ES-I3 (cell line): ENCODE results near the gene SLC4A3.

ENCODE experiments used
- H3K36me3 ChIP-seq: 2 replicates; pipeline ENCODE4 v1.6.1; 2013; ENCODE audit warnings: mild to moderate bottlenecking, low read length, control low read depth, moderate library complexity; ENCODE audit not compliant: insufficient read depth
- H3K4me1 ChIP-seq: 2 replicates; pipeline ENCODE4 v1.6.1; 2013; ENCODE audit warnings: mild to moderate bottlenecking, control low read depth, low read length; ENCODE audit not compliant: insufficient read depth
- H3K9ac ChIP-seq: 2 replicates; pipeline ENCODE4 v1.6.1; 2013; ENCODE audit warnings: low read depth, mild to moderate bottlenecking, low read length, moderate library complexity
- H3K9me3 ChIP-seq: 2 replicates; pipeline ENCODE4 v1.6.1; 2013; ENCODE audit warnings: mild to moderate bottlenecking, low read length, moderate library complexity; ENCODE audit not compliant: control insufficient read depth, insufficient read depth

Gene SLC4A3

DNA sequence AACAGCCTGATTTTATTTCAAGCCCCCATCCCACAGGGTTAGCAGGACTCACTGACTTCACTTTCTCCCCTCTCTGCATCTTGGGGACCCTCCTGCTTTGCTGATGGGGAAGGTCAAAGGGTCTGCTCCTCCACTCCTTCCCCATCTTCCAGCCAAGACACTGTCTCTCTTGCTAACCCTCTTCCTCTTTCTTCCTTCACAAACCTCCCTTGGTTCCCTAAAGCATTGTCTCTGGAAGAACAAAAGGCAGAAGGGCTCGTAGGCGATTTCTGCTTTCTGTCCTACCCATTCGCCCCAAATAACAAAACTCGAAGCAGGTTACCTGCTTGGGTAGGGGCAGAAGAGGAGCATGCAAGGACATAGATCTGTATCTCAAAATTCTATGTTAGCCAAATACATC, 5.5 kb upstream of the SLC4A3 start:
- H3K9ac ChIP-seq, result no peak overlapping the region
- no peaks in the 10 kb centered on the region for H3K36me3 ChIP-seq
- peaks cover 4% of the 10 kb centered on the region; the same call in 1 of the 2 replicates for H3K4me1 ChIP-seq
- no peaks in the 10 kb centered on the region for H3K9me3 ChIP-seq

DNA sequence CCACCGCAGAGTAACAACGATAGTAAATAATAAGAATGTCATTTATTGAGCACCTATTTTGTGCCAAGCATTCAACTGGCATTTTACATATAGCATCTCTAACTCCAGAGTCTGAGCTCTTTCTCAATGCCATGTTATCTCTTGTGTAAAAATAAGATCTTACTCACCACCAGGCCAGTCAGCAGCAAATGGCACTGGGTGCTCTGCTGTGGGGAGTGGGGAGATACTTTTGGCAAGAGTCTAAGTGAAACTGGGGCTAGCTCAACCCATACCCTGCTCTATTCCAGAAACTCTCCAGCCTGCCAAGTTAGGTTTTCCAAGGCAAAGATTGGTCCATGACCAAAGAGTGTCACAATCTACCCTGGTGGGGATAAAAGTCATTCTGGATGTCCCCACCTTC, 5.0 kb upstream of the SLC4A3 start:
- Histone ChIP-seq H3K9me3 (no peaks in the 10 kb centered on the region), H3K4me1 (peaks cover 5% of the 10 kb centered on the region; the same call in 1 of the 2 replicates), H3K36me3 (no peaks in the 10 kb centered on the region), H3K9ac (no peak overlapping the region)

DNA sequence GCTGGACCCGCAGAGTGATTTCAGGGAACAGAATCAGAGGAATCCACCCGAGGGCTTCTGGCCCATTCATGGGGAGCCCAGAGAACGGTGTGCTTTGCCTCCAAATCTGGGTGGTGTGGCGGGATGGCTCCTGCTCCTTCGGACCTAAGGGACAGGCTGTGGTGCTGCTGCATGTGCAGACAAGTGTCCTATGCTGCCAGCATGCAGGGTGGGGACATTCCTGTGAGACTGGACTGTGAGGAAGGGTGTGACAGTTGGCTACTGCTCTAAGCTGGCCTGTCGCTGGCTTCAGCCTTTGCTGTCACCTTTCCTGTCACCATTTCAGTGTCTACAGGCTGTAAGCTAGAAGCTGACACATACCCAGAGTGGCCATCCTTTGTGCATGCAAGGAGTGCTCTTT, 2.9 kb upstream of the SLC4A3 start:
- H3K9ac ChIP-seq, result no peak overlapping the region
- H3K36me3 ChIP-seq, result no peaks in the 10 kb centered on the region
- peaks cover 9% of the 10 kb centered on the region; the same call in 1 of the 2 replicates for H3K4me1 ChIP-seq
- no peaks in the 10 kb centered on the region for H3K9me3 ChIP-seq

DNA sequence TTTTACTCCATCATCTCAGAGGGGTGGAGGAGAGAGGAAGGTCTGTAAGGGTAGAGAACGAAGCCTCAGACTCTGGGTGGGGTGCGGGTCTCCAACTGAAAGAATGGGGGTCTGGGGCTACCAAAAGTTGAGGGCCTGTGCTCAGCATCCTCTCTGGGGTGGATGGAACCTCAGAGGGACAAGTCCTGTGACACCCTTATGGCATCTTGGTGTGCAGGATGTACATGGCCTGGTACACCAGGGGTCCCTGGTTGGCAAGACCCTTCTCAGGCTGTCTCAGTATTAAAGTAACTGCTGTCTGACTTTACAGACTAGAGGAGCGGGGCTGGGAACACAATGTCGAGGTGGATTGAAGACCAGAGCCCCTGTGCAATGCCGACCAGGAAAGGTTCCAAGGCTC, 2.3 kb upstream of the SLC4A3 start:
- Histone ChIP-seq H3K36me3 (no peaks in the 10 kb centered on the region), H3K4me1 (peaks cover 9% of the 10 kb centered on the region; the same call in 1 of the 2 replicates), H3K9me3 (no peaks in the 10 kb centered on the region), H3K9ac (no peak overlapping the region)

DNA sequence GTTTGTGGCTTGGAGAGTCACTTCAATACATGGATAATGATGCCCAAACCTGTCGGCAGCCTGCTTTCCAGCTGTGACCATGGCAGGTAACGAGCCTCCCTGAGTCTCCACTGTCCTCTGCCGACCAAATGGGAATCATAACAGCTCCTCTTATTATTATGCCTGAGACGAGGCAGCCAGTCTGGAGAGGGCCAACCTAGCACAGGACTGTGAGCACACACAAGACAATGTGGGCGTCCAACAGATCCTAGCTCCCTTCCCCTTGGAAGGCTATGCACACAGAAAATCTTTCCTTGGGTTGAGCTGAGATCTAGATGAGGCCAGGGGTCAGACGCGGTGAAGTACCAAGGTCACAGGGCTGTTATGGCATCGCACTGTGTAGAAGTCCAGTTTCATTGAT, 890 bp upstream of the SLC4A3 start:
- H3K9me3 ChIP-seq, result no peaks in the 10 kb centered on the region
- H3K4me1 ChIP-seq, result peaks cover 9% of the 10 kb centered on the region; the same call in 1 of the 2 replicates
- H3K36me3 ChIP-seq, result no peaks in the 10 kb centered on the region
- no peak overlapping the region for H3K9ac ChIP-seq

DNA sequence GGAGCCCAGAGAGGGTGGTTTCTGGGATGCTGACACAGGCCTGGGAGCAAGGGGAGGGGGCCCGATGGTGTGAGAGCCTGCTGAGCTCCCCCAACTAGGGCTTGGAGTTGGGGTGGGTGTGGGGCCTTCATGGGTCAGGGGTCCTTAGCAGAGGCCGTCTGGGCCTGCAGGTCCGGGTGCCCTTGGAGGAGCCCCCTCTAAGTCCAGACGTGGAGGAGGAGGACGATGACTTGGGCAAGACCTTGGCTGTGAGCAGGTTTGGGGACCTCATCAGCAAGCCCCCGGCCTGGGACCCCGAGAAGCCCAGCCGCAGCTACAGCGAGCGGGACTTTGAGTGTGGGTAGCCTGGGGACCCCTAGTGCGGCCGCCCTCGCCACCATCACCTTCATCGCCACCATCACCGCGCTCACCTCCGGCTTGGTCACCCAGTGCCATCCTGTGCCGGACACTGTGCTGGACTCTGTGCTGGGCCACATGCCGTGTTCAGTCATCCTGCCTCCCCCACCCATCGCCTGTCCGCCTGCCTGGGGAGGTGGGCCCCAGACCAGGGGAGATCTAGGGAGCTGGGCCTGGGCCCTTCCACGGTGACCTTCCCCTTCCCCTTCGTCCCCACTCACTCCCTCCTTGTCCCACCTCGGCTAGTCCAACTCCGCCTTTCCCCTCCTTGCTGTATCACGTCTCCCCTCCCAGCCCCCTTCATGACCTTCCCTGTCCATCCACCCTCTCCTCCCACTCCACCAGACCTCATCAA, 980 bp downstream of the SLC4A3 start:
- H3K9ac ChIP-seq, result peak overlapping the region; percentile 58; the same call in 1 of the 2 replicates
- no peaks in the 10 kb centered on the region for H3K9me3 ChIP-seq
- H3K36me3 ChIP-seq, result no peaks in the 10 kb centered on the region
- H3K4me1 ChIP-seq, result peaks cover 9% of the 10 kb centered on the region; the same call in 1 of the 2 replicates

DNA sequence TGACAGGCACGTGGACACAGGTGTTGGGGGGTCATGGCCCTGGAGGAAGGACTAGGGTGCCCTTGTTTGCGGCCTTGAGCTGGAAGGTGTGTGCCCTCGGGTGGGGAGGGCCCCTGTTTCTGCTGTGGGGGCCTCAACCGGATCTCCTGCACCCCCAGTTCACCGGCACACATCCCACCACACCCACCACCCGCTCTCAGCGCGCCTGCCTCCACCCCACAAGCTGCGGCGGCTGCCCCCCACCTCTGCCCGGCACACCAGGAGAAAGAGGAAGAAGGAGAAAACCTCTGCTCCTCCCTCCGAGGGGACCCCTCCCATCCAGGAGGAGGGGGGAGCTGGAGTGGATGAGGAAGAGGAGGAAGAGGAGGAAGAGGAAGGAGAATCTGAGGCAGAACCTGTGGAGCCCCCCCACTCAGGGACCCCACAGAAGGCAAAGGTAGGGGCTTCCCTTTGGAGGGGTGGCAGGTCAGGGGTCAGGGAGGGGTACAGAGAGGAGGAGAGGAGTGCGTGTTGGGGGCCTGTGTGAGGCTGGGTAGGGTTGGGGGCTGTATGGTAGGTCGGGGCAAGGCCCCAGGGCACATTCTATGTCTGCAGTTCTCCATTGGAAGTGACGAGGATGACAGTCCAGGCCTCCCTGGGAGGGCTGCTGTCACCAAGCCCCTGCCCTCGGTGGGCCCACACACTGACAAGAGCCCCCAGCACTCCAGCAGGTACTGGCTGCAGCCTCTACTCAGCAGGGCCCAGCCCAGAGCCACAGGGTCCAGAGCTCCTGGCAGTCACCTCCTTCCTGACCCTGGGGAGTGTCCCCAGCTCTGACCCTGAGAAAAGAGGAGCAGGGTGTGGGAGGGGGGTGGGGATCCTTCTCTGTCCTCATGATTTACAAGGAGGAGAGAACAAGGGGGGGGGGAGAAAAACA, 1.8 kb downstream of the SLC4A3 start:
- Histone ChIP-seq H3K9ac (no peak overlapping the region), H3K36me3 (no peaks in the 10 kb centered on the region), H3K4me1 (peaks cover 9% of the 10 kb centered on the region; the same call in 1 of the 2 replicates), H3K9me3 (no peaks in the 10 kb centered on the region)

DNA sequence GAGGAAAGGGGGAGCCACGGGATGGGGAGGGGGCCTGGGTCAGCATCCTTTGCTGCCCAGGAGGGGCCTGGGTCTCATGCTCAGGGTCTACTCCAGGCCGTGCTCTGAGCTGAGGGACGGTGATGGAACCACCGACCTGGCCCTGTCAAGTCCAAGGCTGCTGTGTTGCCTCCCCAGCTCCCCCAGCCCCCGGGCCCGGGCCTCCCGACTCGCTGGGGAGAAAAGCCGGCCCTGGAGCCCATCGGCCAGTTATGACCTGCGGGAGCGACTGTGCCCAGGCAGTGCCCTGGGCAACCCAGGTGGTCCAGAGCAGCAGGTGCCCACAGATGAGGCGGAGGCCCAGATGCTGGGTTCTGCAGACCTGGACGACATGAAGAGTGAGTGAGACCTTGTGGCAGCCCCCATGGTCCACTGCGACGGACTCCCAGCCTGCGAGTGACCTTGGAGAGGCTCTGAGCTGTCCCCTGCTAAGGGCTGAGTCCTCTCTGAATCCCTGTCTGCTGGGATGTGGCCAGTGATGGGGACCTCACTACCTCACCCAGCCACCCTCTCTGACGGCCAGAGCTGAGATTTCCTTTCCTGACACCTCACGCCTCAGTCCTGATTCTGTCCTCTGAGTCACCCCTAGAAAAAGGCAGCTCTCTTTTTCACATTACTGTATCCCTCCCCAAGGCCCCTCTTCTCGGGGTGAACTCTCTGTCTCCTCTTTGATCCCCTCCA, 2.7 kb downstream of the SLC4A3 start:
- Histone ChIP-seq H3K36me3 (no peaks in the 10 kb centered on the region), H3K4me1 (peaks cover 9% of the 10 kb centered on the region; the same call in 1 of the 2 replicates), H3K9ac (no peak overlapping the region), H3K9me3 (no peaks in the 10 kb centered on the region)

DNA sequence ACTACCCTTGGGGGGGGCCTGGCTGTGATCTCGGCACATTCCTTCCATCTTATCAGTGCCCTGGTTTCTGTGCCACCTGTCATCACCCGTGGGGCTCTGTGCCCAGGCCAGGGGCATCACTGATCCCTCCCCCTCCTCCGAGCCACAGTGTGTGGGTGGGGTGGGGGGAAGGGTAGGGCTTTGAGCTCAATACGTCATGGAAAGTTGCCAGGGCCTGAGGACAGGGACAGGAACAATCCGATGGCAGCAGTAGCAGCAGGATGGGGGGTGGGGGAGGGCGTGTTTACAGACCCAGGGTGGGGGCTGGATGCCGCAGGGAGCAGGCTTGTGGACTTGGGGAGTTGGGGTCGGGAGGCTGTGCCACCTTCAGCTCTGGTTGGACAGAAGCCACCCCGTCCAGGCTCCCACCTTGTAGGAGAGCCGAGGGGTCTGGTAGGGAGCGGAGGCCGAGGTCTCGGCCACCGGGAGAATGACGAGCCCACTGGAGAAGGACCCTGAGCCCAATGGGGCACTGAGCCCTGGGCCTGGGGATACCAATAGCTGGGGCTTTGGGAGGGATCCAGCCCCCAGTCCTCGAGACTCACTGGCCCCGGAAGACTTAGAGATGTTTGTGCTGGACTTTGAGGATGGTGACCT, 3.5 kb downstream of the SLC4A3 start:
- H3K9ac ChIP-seq, result no peak overlapping the region
- peaks cover 9% of the 10 kb centered on the region; the same call in 1 of the 2 replicates for H3K4me1 ChIP-seq
- no peaks in the 10 kb centered on the region for H3K36me3 ChIP-seq
- no peaks in the 10 kb centered on the region for H3K9me3 ChIP-seq

DNA sequence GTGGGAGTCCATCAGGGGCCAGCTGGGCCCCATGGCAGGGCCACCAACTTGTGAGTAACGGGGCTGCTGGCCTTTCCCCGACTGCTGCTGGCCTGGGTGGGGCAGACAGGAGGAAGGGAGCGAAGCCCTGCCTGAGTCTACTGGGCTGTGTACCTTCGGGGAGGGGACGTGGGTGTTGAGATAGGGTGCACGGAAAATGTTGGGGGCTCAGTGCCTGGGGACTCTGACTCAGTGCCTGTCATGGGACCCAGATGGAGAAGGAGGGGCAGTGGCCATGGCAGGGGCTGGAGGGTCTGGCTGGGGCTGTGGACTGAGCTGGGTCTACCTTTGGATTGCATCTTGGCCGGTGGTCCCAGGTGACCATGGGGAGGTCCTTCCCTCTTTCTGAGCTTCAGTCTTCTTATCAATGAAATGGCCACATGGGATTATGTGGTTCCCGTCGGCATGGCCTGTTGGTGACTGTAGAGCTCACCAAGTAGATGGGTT, 4.0 kb downstream of the SLC4A3 start:
- no peaks in the 10 kb centered on the region for H3K9me3 ChIP-seq
- no peaks in the 10 kb centered on the region for H3K36me3 ChIP-seq
- no peak overlapping the region for H3K9ac ChIP-seq
- H3K4me1 ChIP-seq, result peaks cover 9% of the 10 kb centered on the region; the same call in 1 of the 2 replicates

DNA sequence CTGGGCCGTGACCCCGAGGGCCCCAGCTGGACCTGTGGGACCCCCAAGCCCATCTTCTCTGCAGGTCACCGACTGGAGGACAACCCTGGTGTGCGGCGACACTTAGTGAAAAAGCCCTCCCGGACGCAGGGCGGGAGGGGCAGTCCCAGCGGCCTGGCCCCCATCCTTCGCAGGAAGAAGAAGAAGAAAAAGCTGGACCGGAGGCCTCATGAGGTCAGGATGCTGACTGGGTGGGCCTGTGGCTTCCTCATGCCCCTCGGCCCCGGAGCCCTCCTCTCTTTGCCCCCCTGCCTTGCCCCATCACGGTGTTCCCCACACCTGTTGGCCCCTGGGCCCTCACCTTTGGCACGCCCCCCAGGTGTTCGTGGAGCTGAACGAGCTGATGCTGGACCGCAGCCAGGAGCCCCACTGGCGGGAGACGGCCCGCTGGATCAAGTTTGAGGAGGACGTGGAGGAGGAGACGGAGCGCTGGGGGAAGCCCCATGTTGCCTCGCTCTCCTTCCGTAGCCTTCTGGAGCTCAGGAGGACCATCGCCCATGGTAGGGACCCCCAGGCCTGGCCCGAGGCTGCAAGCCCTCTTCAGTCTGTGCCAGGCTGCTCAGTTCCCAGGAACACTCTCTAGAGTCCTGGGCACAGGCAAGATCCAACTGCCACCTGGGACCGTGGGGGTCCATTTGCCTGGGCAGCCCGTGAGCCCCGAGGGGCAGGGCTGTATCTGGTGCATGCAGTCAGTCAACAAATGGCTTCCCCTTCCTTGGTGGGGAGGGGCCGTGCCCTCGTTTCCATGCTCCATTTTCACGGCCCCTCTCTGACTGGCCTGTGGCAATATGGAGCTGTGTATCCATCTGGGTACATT, 4.7 kb downstream of the SLC4A3 start:
- H3K9ac ChIP-seq, result no peak overlapping the region
- H3K9me3 ChIP-seq, result no peaks in the 10 kb centered on the region
- H3K36me3 ChIP-seq, result no peaks in the 10 kb centered on the region
- peaks cover 4% of the 10 kb centered on the region; the same call in 1 of the 2 replicates for H3K4me1 ChIP-seq

DNA sequence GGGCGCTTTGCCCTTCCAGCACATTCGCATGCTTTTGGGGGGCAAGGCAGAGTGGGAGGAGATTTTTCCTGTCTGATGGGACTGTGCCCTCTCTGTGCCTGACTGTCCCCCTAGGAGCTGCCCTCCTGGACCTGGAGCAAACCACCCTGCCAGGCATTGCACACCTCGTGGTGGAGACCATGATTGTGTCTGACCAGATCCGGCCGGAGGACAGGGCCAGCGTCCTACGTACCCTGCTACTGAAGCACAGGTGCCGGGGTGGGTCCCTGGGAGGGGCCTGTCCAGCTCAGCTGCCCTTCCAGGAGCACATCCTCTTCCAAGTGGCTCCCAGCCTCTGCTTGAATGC, 5.3 kb downstream of the SLC4A3 start:
- Histone ChIP-seq H3K36me3 (no peaks in the 10 kb centered on the region), H3K9me3 (no peaks in the 10 kb centered on the region), H3K4me1 (peaks cover 4% of the 10 kb centered on the region; the same call in 1 of the 2 replicates)

More for the DNA sequence above, 5.3 kb downstream of the SLC4A3 start:
- H3K9ac ChIP-seq, result no peak overlapping the region
